Uterus (tissue), 4 donors: ENCODE measurements around the gene GATAD2B. TPM values are rescaled to one million over a fixed set of nuclear protein-coding genes. Genes with fewer than 3 reads are reported as not detected.
A peak's percentile ranks its signal among the peaks of the same experiment; 100 is the strongest.

ENCODE experiments used
- DNase-seq, 2 donors: peaks; one replicate each; pipeline ENCODE4 v3.0.0-alpha.2; 2019 to 2020
- H3K27ac ChIP-seq, 2 donors: fragments of 200-600 bp; sonication (generic); 1 replicate in 1 of 2; 2 replicates in 1 of 2; pipeline ENCODE4 v1.5.1; 2016 to 2018
- H3K27me3 ChIP-seq, 2 donors: fragments of 200-600 bp; sonication (generic); one replicate each; pipeline ENCODE4 v1.5.1; 2018 to 2019; ENCODE audit warnings: control low read depth in 1 of 2
- H3K36me3 ChIP-seq, 2 donors: fragments of 200-600 bp; sonication (generic); one replicate each; pipeline ENCODE4 v1.5.1; 2019; ENCODE audit warnings: control low read depth in 1 of 2
- H3K4me1 ChIP-seq, 2 donors: fragments of 200-600 bp; sonication (generic); one replicate each; pipeline ENCODE4 v1.5.1; 2018 to 2019; ENCODE audit warnings: control low read depth in 1 of 2
- H3K4me3 ChIP-seq, 2 donors: fragments of 200-600 bp; sonication (generic); 1 replicate in 1 of 2; 2 replicates in 1 of 2; pipeline ENCODE4 v1.5.1; 2018 to 2019; ENCODE audit warnings: mild to moderate bottlenecking in 1 of 2
- H3K9me3 ChIP-seq, 2 donors: fragments of 200-600 bp; sonication (generic); one replicate each; pipeline ENCODE4 v1.5.1; 2019; ENCODE audit warnings: control low read depth in 1 of 2
- POLR2A ChIP-seq, 2 donors: fragments of 450-650 bp; IDR thresholded peaks; one replicate each; pipeline ENCODE4 v1.6.1; 2016; ENCODE audit warnings: antibody characterized with exemption in 2 of 2, mild to moderate bottlenecking in 1 of 2, moderate library complexity in 1 of 2
- intact Hi-C: fragments of 100-400 bp; cut with DNase I; formaldehyde crosslinking; loops from one replicate; pipeline ENCODE4 v1.15.1; 2023; ENCODE audit warnings: low total_unique reads
- total RNA-seq, 4 donors: library from RNA; depleted of rRNA in 3 of 4; stranded (reverse); fragments of >200 nt in 3 of 4; gene quantifications; one replicate each; pipeline versions ENCODE4 v1.1.0 to v1.2.4, GENCODE V29; 2014 to 2023
- TF ChIP-seq, protein P1 (sequence below), 4 experiments: fragments of 200-600 bp in 2 of 4; fragments of 450-650 bp in 2 of 4; sonication (generic) in 2 of 4; IDR thresholded peaks; one replicate each; pipeline ENCODE4 v1.5.1; 2016 to 2019; ENCODE audit warnings: antibody characterized with exemption in 4 of 4, mild to moderate bottlenecking in 2 of 4, moderate library complexity in 1 of 4
- donor health status: DM: yes; HTN: yes; CAD: no.

Gene GATAD2B
- total RNA-seq, 4 donors from 2014 or later, result 7.1 to 79.0 (median 26.6) TPM

DNA sequence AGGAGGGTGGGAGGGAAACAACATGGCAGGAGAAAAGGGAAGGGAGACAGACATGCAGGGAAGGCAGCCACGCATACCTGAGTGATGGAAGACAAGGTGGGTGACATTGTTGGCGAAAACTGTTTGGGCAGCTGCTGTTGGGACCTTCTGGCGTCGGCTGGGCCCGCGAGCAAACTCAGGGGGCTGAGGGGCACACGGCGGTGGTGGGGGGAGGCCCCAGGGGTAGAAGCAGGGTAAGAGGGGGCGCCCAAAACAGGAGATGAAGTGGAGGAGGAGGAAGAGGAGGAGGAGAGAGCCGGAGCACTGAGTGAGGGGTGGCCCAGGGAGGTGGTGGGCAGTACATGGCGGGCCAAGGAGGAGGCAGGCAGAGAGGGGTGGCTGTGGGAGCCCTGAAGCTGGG, 28.4 kb upstream of the GATAD2B start:
- Histone ChIP-seq H3K27me3 (no peaks in the 10 kb centered on the region), H3K4me3 (no peak overlapping the region), H3K9me3 (no peaks in the 10 kb centered on the region), H3K4me1 (peaks cover 0 to 4% of the 10 kb centered on the region in 2 donors), H3K36me3 (no peaks in the 10 kb centered on the region), H3K27ac (no peak overlapping the region)
- no peak for DNase-seq
- intact Hi-C loops, result no loop called here
- no peak for TF ChIP-seq POLR2A (IDR thresholded peaks at IDR 0.05)
- TF ChIP-seq, protein P1, sequence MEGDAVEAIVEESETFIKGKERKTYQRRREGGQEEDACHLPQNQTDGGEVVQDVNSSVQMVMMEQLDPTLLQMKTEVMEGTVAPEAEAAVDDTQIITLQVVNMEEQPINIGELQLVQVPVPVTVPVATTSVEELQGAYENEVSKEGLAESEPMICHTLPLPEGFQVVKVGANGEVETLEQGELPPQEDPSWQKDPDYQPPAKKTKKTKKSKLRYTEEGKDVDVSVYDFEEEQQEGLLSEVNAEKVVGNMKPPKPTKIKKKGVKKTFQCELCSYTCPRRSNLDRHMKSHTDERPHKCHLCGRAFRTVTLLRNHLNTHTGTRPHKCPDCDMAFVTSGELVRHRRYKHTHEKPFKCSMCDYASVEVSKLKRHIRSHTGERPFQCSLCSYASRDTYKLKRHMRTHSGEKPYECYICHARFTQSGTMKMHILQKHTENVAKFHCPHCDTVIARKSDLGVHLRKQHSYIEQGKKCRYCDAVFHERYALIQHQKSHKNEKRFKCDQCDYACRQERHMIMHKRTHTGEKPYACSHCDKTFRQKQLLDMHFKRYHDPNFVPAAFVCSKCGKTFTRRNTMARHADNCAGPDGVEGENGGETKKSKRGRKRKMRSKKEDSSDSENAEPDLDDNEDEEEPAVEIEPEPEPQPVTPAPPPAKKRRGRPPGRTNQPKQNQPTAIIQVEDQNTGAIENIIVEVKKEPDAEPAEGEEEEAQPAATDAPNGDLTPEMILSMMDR (IDR thresholded peaks at IDR 0.05), result no peak

DNA sequence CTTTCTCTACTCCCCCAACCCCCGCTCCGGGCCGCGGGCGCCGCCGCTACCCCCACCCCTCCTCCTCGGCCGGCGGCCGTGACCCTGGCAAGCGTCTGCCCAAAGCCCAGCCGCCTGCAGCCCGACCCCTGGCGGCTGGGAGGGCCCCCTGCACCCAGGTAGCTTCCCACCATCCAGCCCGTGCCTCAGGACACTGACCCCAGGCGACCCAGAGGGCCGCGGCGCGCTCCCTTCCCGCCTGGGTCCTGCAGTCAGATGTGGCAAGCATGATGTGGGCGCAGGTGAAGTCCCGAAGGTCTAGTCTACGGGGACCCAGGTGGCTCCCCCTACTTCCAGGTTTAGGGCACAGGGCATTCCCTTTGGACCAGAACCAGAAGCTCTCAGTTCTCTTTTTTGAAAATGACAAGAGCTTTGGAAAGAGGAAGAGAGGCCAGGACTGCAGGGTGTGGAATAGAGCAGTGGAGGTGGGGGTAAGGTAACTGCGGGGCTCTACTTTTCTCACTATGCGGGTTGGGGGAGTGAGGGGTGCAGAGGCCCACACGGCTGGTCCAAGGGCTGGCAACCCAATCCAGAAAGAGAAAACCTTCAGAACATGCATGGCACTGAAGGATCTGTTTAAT, 24.0 kb upstream of the GATAD2B start, which contains the start of gene DENND4B:
DENND4B (minus strand) TSS at position 97 of the 620 bp plus-strand sequence. CDS start 2,344 bp downstream, outside the sequence.
- H3K4me3 ChIP-seq, result peak within 1 kb of the TSS; percentile 51 to 93
- TF ChIP-seq, protein P1 (IDR thresholded peaks at IDR 0.05), result peak; percentile 93 to 99 (median 96)
- no peak for TF ChIP-seq POLR2A (IDR thresholded peaks at IDR 0.05)
- no peaks in the 10 kb centered on the region for H3K9me3 ChIP-seq
- peak; percentile 77 to 82 for DNase-seq
- peak within 1 kb of the TSS; percentile 94 to 98 for H3K27ac ChIP-seq
- H3K27me3 ChIP-seq, result no peaks in the 10 kb centered on the region
- H3K4me1 ChIP-seq, result peaks cover 6 to 10% of the 10 kb centered on the region in 2 donors
- intact Hi-C loops, result no loop called here
- no peaks in the 10 kb centered on the region for H3K36me3 ChIP-seq

DNA sequence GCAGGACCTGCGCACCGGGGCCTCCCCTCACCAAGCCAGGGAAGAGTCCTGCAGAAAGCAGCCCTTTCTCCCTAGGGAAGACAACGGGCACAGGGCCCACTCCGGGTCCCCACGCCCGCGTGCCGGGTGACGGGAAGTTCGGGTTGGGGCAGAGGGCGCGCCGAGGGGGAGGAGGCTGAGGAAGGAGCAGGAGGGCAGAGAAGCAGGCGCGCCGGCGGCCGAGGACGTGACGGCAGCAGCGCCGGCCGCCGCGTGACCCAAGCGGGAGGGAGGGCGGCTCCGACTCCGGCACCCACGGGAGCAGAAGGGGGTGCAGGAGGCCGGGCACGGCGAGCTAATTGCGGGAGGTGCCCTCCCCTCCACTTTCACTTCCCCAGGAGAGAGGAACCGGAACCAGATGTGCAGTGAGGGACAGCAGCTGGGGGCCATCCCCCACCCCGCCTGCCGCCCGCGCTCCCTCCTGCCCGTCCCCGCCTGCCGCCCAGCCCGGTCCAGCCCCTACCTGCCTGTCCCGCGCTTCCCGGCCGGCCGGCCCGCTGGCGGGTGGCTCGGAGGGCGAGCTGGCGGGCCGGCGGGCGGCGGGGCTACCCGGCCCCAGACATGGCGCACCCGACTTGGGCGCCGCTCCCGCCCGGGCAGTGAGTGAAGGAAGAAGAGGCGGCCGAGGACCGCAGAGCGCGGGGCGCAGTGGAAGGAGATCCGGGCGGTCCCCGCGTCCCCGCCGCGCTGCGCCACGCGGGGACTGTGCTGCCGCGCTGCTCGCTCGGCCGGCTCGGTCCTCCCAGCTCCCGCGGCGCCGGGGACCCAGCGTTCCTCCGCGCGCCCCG, 23.2 kb upstream of the GATAD2B start:
- peak overlapping the region; percentile 94 to 98 for H3K27ac ChIP-seq
- no peaks in the 10 kb centered on the region for H3K36me3 ChIP-seq
- H3K4me3 ChIP-seq, result peak overlapping the region; percentile 51 to 93
- intact Hi-C loops, result no loop called here
- no peaks in the 10 kb centered on the region for H3K27me3 ChIP-seq
- peak; percentile 46 to 53 for TF ChIP-seq POLR2A (IDR thresholded peaks at IDR 0.05)
- TF ChIP-seq, protein P1 (IDR thresholded peaks at IDR 0.05), result peak in 1 of 4 experiments; percentile 35
- peak; percentile 68 to 73 for DNase-seq
- peaks cover 6 to 10% of the 10 kb centered on the region in 2 donors for H3K4me1 ChIP-seq
- H3K9me3 ChIP-seq, result no peaks in the 10 kb centered on the region

GRCh38 chr1:153945131-153945794, 22.5 kb upstream of the GATAD2B start:
- H3K27me3 ChIP-seq, result no peaks in the 10 kb centered on the region
- DNase-seq, result no peak

More at GRCh38 chr1:153945131-153945794, 22.5 kb upstream of the GATAD2B start:
- no peaks in the 10 kb centered on the region for H3K36me3 ChIP-seq
- peak overlapping the region; percentile 51 to 93 for H3K4me3 ChIP-seq
- intact Hi-C loops, result no loop called here
- H3K9me3 ChIP-seq, result no peaks in the 10 kb centered on the region
- H3K27ac ChIP-seq, result peak overlapping the region; percentile 94 to 98
- TF ChIP-seq, protein P1 (IDR thresholded peaks at IDR 0.05), result no peak
- no peak for TF ChIP-seq POLR2A (IDR thresholded peaks at IDR 0.05)
- H3K4me1 ChIP-seq, result peaks cover 6 to 10% of the 10 kb centered on the region in 2 donors
